Neural progenitor cell (in vitro differentiated cells): ENCODE measurements around the gene VIL1. TPM values are rescaled to one million over a fixed set of nuclear protein-coding genes. Genes with fewer than 3 reads are reported as not detected.

ENCODE experiments used
- DNase-seq: peaks from one replicate; pipeline ENCODE4 v3.0.0-alpha.2; 2016; ENCODE audit warnings: low spot score
- H2AFZ ChIP-seq: fragments of 200-600 bp; sonication (generic); replicated peaks from 2 replicates; pipeline ENCODE4 v1.6.1; 2016; ENCODE audit warnings: antibody characterized with exemption
- H3F3A ChIP-seq: fragments of 200-600 bp; sonication (generic); 2 replicates; pipeline ENCODE4 v1.6.1; 2016; ENCODE audit warnings: antibody characterized with exemption, low read depth
- H3K27ac ChIP-seq: fragments of 200-600 bp; sonication (generic); 2 replicates; pipeline ENCODE4 v1.5.1; 2016; ENCODE audit warnings: mild to moderate bottlenecking
- H3K27me3 ChIP-seq: fragments of 200-600 bp; sonication (generic); 2 replicates; pipeline ENCODE4 v1.6.1; 2016; ENCODE audit warnings: mild to moderate bottlenecking, moderate library complexity
- H3K36me3 ChIP-seq: fragments of 200-600 bp; sonication (generic); 2 replicates; pipeline ENCODE4 v1.5.1; 2016
- H3K4me1 ChIP-seq: fragments of 200-600 bp; sonication (generic); 2 replicates; pipeline ENCODE4 v1.6.1; 2016; ENCODE audit warnings: mixed run types
- H3K4me2 ChIP-seq: fragments of 200-600 bp; sonication (generic); 2 replicates; pipeline ENCODE4 v1.6.1; 2016
- H3K4me3 ChIP-seq: fragments of 200-600 bp; sonication (generic); 2 replicates; pipeline ENCODE4 v1.5.1; 2016
- H3K79me2 ChIP-seq: fragments of 200-600 bp; sonication (generic); 2 replicates; pipeline ENCODE4 v1.6.1; 2016; ENCODE audit warnings: low read depth
- H3K9ac ChIP-seq: fragments of 200-600 bp; sonication (generic); 2 replicates; pipeline ENCODE4 v1.6.1; 2016
- H3K9me3 ChIP-seq: fragments of 200-600 bp; sonication (generic); 2 replicates; pipeline ENCODE4 v1.5.1; 2016; ENCODE audit warnings: low read depth
- H4K20me1 ChIP-seq: fragments of 200-600 bp; sonication (generic); 2 replicates; pipeline ENCODE4 v1.6.1; 2016; ENCODE audit warnings: low read depth
- H3K27ac Mint-ChIP-seq: 3 replicates; pipeline ENCODE4 v1.8.0; 2021; ENCODE audit warnings: mixed read lengths
- H3K27me3 Mint-ChIP-seq: 2 replicates; pipeline ENCODE4 v1.8.0; 2022; ENCODE audit warnings: low read depth, mild to moderate bottlenecking, inconsistent platforms, moderate library complexity, mixed read lengths; ENCODE audit not compliant: insufficient read depth
- H3K36me3 Mint-ChIP-seq: 3 replicates; pipeline ENCODE4 v1.8.0; 2021; ENCODE audit warnings: mixed read lengths
- H3K4me1 Mint-ChIP-seq: 3 replicates; pipeline ENCODE4 v1.8.0; 2021; ENCODE audit warnings: mixed read lengths
- H3K4me3 Mint-ChIP-seq: 3 replicates; pipeline ENCODE4 v1.8.0; 2021; ENCODE audit warnings: mild to moderate bottlenecking, moderate library complexity, mixed read lengths
- H3K9me3 Mint-ChIP-seq: 3 replicates; pipeline ENCODE4 v1.8.0; 2020; ENCODE audit warnings: mixed read lengths
- CTCF ChIP-seq: fragments of 200-600 bp; sonication (generic); IDR thresholded peaks from 2 replicates; pipeline ENCODE4 v1.5.1; 2017; ENCODE audit warnings: antibody characterized with exemption, mild to moderate bottlenecking
- EZH2 ChIP-seq: fragments of 200-600 bp; sonication (generic); IDR thresholded peaks from 2 replicates; pipeline ENCODE4 v1.6.1; 2017; ENCODE audit warnings: antibody characterized with exemption, mild to moderate bottlenecking, moderate library complexity
- EZH2phosphoT487 ChIP-seq: fragments of 200-600 bp; sonication (generic); IDR thresholded peaks from 2 replicates; pipeline ENCODE4 v1.6.1; 2017; ENCODE audit warnings: antibody characterized with exemption
- total RNA-seq: library from RNA; depleted of rRNA; stranded (reverse); fragments of >200 nt; gene quantifications from 2 replicates; pipeline ENCODE4 v1.2.3, GENCODE V29; 2015; ENCODE audit warnings: low replicate concordance

Gene VIL1
- total RNA-seq, 1 donor from 2014 or later: not detected

- Mint-ChIP-seq H3K9me3 (no peaks in the 10 kb centered on the region), H3K27ac (no peak overlapping the region), H3K4me1 (peaks cover 16% of the 10 kb centered on the region), H3K36me3 (no peaks in the 10 kb centered on the region), H3K27me3 (peaks cover 23% of the 10 kb centered on the region), H3K4me3 (no peak overlapping the region)
- Histone ChIP-seq H3K4me2 (no peak overlapping the region), H4K20me1 (no peaks in the 10 kb centered on the region), H3K79me2 (no peaks in the 10 kb centered on the region), H3K9ac (no peak overlapping the region), H3K4me1 (peaks cover 16% of the 10 kb centered on the region), H3K4me3 (no peak overlapping the region), H3F3A (peaks cover 36% of the 10 kb centered on the region), H3K27ac (no peak overlapping the region), H2AFZ (no peak overlapping the region), H3K36me3 (no peaks in the 10 kb centered on the region), H3K27me3 (peaks cover 37% of the 10 kb centered on the region), H3K9me3 (no peaks in the 10 kb centered on the region)
- DNase-seq: no peak
- TF ChIP-seq CTCF (no peak), EZH2phosphoT487 (no peak), EZH2 (no peak)
Observed at GRCh38 chr2:218392459-218392858, 26.5 kb upstream of the VIL1 start.

GRCh38 chr2:218392891-218393462 lies 25.9 kb upstream of the VIL1 start:
- Histone ChIP-seq H3K36me3 (no peaks in the 10 kb centered on the region), H3K9me3 (no peaks in the 10 kb centered on the region), H4K20me1 (no peaks in the 10 kb centered on the region), H3F3A (peaks cover 36% of the 10 kb centered on the region), H2AFZ (no peak overlapping the region), H3K4me2 (no peak overlapping the region), H3K27me3 (peaks cover 37% of the 10 kb centered on the region), H3K27ac (no peak overlapping the region), H3K79me2 (no peaks in the 10 kb centered on the region), H3K9ac (no peak overlapping the region), H3K4me1 (peaks cover 21% of the 10 kb centered on the region), H3K4me3 (no peak overlapping the region)
- no peak for TF ChIP-seq EZH2phosphoT487
- TF ChIP-seq CTCF: no peak
- TF ChIP-seq EZH2: no peak
- Mint-ChIP-seq H3K27me3 (peaks cover 25% of the 10 kb centered on the region), H3K36me3 (no peaks in the 10 kb centered on the region), H3K4me3 (no peak overlapping the region), H3K27ac (no peak overlapping the region), H3K9me3 (no peaks in the 10 kb centered on the region), H3K4me1 (peaks cover 21% of the 10 kb centered on the region)
- no peak for DNase-seq

- Mint-ChIP-seq H3K27me3 (peaks cover 28% of the 10 kb centered on the region), H3K9me3 (no peaks in the 10 kb centered on the region), H3K36me3 (no peaks in the 10 kb centered on the region), H3K4me1 (peaks cover 23% of the 10 kb centered on the region), H3K4me3 (peak overlapping the region; percentile 11), H3K27ac (no peak overlapping the region)
- Histone ChIP-seq H3K4me3 (no peak overlapping the region), H4K20me1 (no peaks in the 10 kb centered on the region), H3F3A (peaks cover 34% of the 10 kb centered on the region), H3K9ac (no peak overlapping the region), H2AFZ (no peak overlapping the region), H3K27me3 (peaks cover 37% of the 10 kb centered on the region), H3K4me2 (no peak overlapping the region), H3K4me1 (peaks cover 22% of the 10 kb centered on the region), H3K27ac (no peak overlapping the region), H3K36me3 (no peaks in the 10 kb centered on the region), H3K79me2 (no peaks in the 10 kb centered on the region), H3K9me3 (no peaks in the 10 kb centered on the region)
- no peak for DNase-seq
- no peak for TF ChIP-seq CTCF
- no peak for TF ChIP-seq EZH2
- TF ChIP-seq EZH2phosphoT487: no peak
Observed at GRCh38 chr2:218393750-218394290, 25.1 kb upstream of the VIL1 start.
